Activated naive CD8-positive, alpha-beta T cell (primary cell): ENCODE data around the gene XK.

Experiments
- H3K27ac Mint-ChIP-seq: one replicate; pipeline ENCODE4 v1.8.0; 2021; ENCODE audit warnings: mixed read lengths
- H3K27me3 Mint-ChIP-seq: one replicate; pipeline ENCODE4 v1.8.0; 2021; ENCODE audit warnings: mixed read lengths
- H3K36me3 Mint-ChIP-seq: one replicate; pipeline ENCODE4 v1.8.0; 2021; ENCODE audit warnings: mixed read lengths
- H3K4me1 Mint-ChIP-seq: one replicate; pipeline ENCODE4 v1.8.0; 2021; ENCODE audit warnings: low read depth, mixed read lengths
- H3K4me3 Mint-ChIP-seq: one replicate; pipeline ENCODE4 v1.8.0; 2021; ENCODE audit warnings: mild to moderate bottlenecking, mixed read lengths
- H3K9me3 Mint-ChIP-seq: one replicate; pipeline ENCODE4 v1.8.0; 2021; ENCODE audit warnings: low read depth, mixed read lengths

The XK gene

GRCh38 chrX:37711991-37712390, 26.4 kb downstream of the XK start:
- no peaks in the 10 kb centered on the region for H3K9me3 Mint-ChIP-seq
- H3K27me3 Mint-ChIP-seq: peaks cover 1% of the 10 kb centered on the region
- no peak overlapping the region for H3K4me3 Mint-ChIP-seq
- no peaks in the 10 kb centered on the region for H3K36me3 Mint-ChIP-seq
- no peak overlapping the region for H3K27ac Mint-ChIP-seq
- H3K4me1 Mint-ChIP-seq: no peaks in the 10 kb centered on the region

- H3K36me3 Mint-ChIP-seq: no peaks in the 10 kb centered on the region
- H3K27ac Mint-ChIP-seq: no peak overlapping the region
- H3K27me3 Mint-ChIP-seq: peaks cover 1% of the 10 kb centered on the region
- no peaks in the 10 kb centered on the region for H3K9me3 Mint-ChIP-seq
- no peaks in the 10 kb centered on the region for H3K4me1 Mint-ChIP-seq
- H3K4me3 Mint-ChIP-seq: no peak overlapping the region
Measured at GRCh38 chrX:37712458-37712857, 26.9 kb downstream of the XK start.

- H3K27me3 Mint-ChIP-seq: no peaks in the 10 kb centered on the region
Measured at GRCh38 chrX:37714479-37714878, 28.9 kb downstream of the XK start.

GRCh38 chrX:37716602-37717001, 31.0 kb downstream of the XK start:
- Mint-ChIP-seq H3K27me3 (peaks cover 2% of the 10 kb centered on the region), H3K9me3 (peaks cover 7% of the 10 kb centered on the region), H3K4me3 (no peak overlapping the region), H3K4me1 (no peaks in the 10 kb centered on the region), H3K36me3 (peaks cover 5% of the 10 kb centered on the region), H3K27ac (no peak overlapping the region)

More at GRCh38 chrX:37714479-37714878, 28.9 kb downstream of the XK start:
- Mint-ChIP-seq H3K4me1 (no peaks in the 10 kb centered on the region), H3K27ac (no peak overlapping the region), H3K4me3 (no peak overlapping the region), H3K36me3 (peaks cover 5% of the 10 kb centered on the region), H3K9me3 (peaks cover 7% of the 10 kb centered on the region)

- H3K9me3 Mint-ChIP-seq: peaks cover 7% of the 10 kb centered on the region
- H3K27ac Mint-ChIP-seq: no peak overlapping the region
- peaks cover 5% of the 10 kb centered on the region for H3K27me3 Mint-ChIP-seq
- no peaks in the 10 kb centered on the region for H3K4me1 Mint-ChIP-seq
- H3K36me3 Mint-ChIP-seq: peaks cover 5% of the 10 kb centered on the region
- H3K4me3 Mint-ChIP-seq: no peak overlapping the region
Measured at GRCh38 chrX:37717708-37718107, 32.1 kb downstream of the XK start.

- Mint-ChIP-seq H3K27ac (no peak overlapping the region), H3K4me3 (no peak overlapping the region), H3K36me3 (peaks cover 11% of the 10 kb centered on the region), H3K4me1 (no peaks in the 10 kb centered on the region), H3K27me3 (peaks cover 8% of the 10 kb centered on the region), H3K9me3 (peaks cover 14% of the 10 kb centered on the region)
Measured at GRCh38 chrX:37722595-37722994, 37.0 kb downstream of the XK start.

- H3K4me3 Mint-ChIP-seq: no peak overlapping the region
- H3K27ac Mint-ChIP-seq: no peak overlapping the region
- peaks cover 6% of the 10 kb centered on the region for H3K9me3 Mint-ChIP-seq
- H3K36me3 Mint-ChIP-seq: peaks cover 6% of the 10 kb centered on the region
- no peaks in the 10 kb centered on the region for H3K4me1 Mint-ChIP-seq
- peaks cover 6% of the 10 kb centered on the region for H3K27me3 Mint-ChIP-seq
Measured at GRCh38 chrX:37726346-37726745, 40.8 kb downstream of the XK start.

GRCh38 chrX:37745354-37745753, 59.8 kb downstream of the XK start:
- Mint-ChIP-seq H3K27me3 (no peaks in the 10 kb centered on the region), H3K27ac (no peak overlapping the region), H3K9me3 (no peaks in the 10 kb centered on the region), H3K36me3 (no peaks in the 10 kb centered on the region), H3K4me3 (no peak overlapping the region), H3K4me1 (peaks cover 14% of the 10 kb centered on the region)

GRCh38 chrX:37745835-37746217, 60.2 kb downstream of the XK start:
- Mint-ChIP-seq H3K4me1 (peaks cover 14% of the 10 kb centered on the region), H3K36me3 (no peaks in the 10 kb centered on the region), H3K9me3 (no peaks in the 10 kb centered on the region), H3K27ac (no peak overlapping the region), H3K27me3 (no peaks in the 10 kb centered on the region), H3K4me3 (no peak overlapping the region)

GRCh38 chrX:37746218-37746941, 60.8 kb downstream of the XK start:
- Mint-ChIP-seq H3K4me1 (peaks cover 17% of the 10 kb centered on the region), H3K27me3 (no peaks in the 10 kb centered on the region), H3K4me3 (no peak overlapping the region), H3K27ac (peak overlapping the region; percentile 64), H3K36me3 (no peaks in the 10 kb centered on the region), H3K9me3 (no peaks in the 10 kb centered on the region)

GRCh38 chrX:37746951-37747350, 61.4 kb downstream of the XK start:
- Mint-ChIP-seq H3K9me3 (no peaks in the 10 kb centered on the region), H3K27me3 (no peaks in the 10 kb centered on the region), H3K27ac (no peak overlapping the region), H3K4me1 (peaks cover 19% of the 10 kb centered on the region), H3K4me3 (no peak overlapping the region), H3K36me3 (no peaks in the 10 kb centered on the region)

GRCh38 chrX:37752281-37752680, 66.7 kb downstream of the XK start:
- Mint-ChIP-seq H3K4me1 (peaks cover 8% of the 10 kb centered on the region), H3K36me3 (no peaks in the 10 kb centered on the region), H3K27ac (no peak overlapping the region), H3K9me3 (no peaks in the 10 kb centered on the region), H3K4me3 (no peak overlapping the region), H3K27me3 (no peaks in the 10 kb centered on the region)

- H3K4me1 Mint-ChIP-seq: peaks cover 15% of the 10 kb centered on the region
- no peak overlapping the region for H3K27ac Mint-ChIP-seq
- H3K27me3 Mint-ChIP-seq: no peaks in the 10 kb centered on the region
- no peaks in the 10 kb centered on the region for H3K36me3 Mint-ChIP-seq
- no peak overlapping the region for H3K4me3 Mint-ChIP-seq
- H3K9me3 Mint-ChIP-seq: no peaks in the 10 kb centered on the region
Measured at GRCh38 chrX:37752936-37753335, 67.3 kb downstream of the XK start.

- Mint-ChIP-seq H3K4me1 (peaks cover 16% of the 10 kb centered on the region), H3K27ac (no peak overlapping the region), H3K9me3 (no peaks in the 10 kb centered on the region), H3K36me3 (no peaks in the 10 kb centered on the region), H3K27me3 (no peaks in the 10 kb centered on the region), H3K4me3 (no peak overlapping the region)
Measured at GRCh38 chrX:37753384-37753783, 67.8 kb downstream of the XK start.

- no peaks in the 10 kb centered on the region for H3K36me3 Mint-ChIP-seq
- H3K4me1 Mint-ChIP-seq: peaks cover 16% of the 10 kb centered on the region
- H3K27me3 Mint-ChIP-seq: no peaks in the 10 kb centered on the region
- H3K9me3 Mint-ChIP-seq: no peaks in the 10 kb centered on the region
- H3K27ac Mint-ChIP-seq: no peak overlapping the region
- no peak overlapping the region for H3K4me3 Mint-ChIP-seq
Measured at GRCh38 chrX:37754516-37754915, 68.9 kb downstream of the XK start.

- Mint-ChIP-seq H3K36me3 (no peaks in the 10 kb centered on the region), H3K27me3 (no peaks in the 10 kb centered on the region), H3K27ac (no peak overlapping the region), H3K4me1 (peaks cover 16% of the 10 kb centered on the region), H3K4me3 (no peak overlapping the region), H3K9me3 (no peaks in the 10 kb centered on the region)
Measured at GRCh38 chrX:37755025-37755424, 69.4 kb downstream of the XK start.
